GM23338 (cell line): Measurements from ENCODE around the gene SRF. TPM values are rescaled to one million over a fixed set of nuclear protein-coding genes. Genes with fewer than 3 reads are reported as not detected.

Source experiments
- ATAC-seq: fragments of 200-7000 bp; cut with Tn5 transposase; 3 replicates; pipeline ENCODE4 v1.9.1; 2020
- DNase-seq: peaks from one replicate; pipeline ENCODE4 v3.0.0-alpha.2; 2015; ENCODE audit warnings: low spot score
- H2AFZ ChIP-seq: fragments of 200-600 bp; sonication (generic); 2 replicates; pipeline ENCODE4 v1.8.0; 2016; ENCODE audit warnings: antibody characterized with exemption, mild to moderate bottlenecking, moderate library complexity
- H3F3A ChIP-seq: fragments of 200-600 bp; sonication (generic); replicated peaks from 2 replicates; pipeline ENCODE4 v1.8.0; 2017; ENCODE audit warnings: antibody characterized with exemption, mixed run types, low read depth
- H3K27ac ChIP-seq: fragments of 200-600 bp; sonication (generic); 2 replicates; pipeline ENCODE4 v1.6.1; 2016; ENCODE audit warnings: low read depth
- H3K27me3 ChIP-seq: fragments of 200-600 bp; sonication (generic); 2 replicates; pipeline ENCODE4 v1.8.0; 2016; ENCODE audit warnings: mild to moderate bottlenecking, mixed run types, moderate library complexity; ENCODE audit not compliant: insufficient read depth
- H3K36me3 ChIP-seq: fragments of 200-600 bp; sonication (generic); 2 replicates; pipeline ENCODE4 v1.8.0; 2016; ENCODE audit warnings: mild to moderate bottlenecking; ENCODE audit not compliant: insufficient read depth
- H3K4me1 ChIP-seq: fragments of 200-600 bp; sonication (generic); 2 replicates; pipeline ENCODE4 v1.8.0; 2016; ENCODE audit warnings: mild to moderate bottlenecking, moderate library complexity; ENCODE audit not compliant: insufficient read depth
- H3K4me2 ChIP-seq: fragments of 200-600 bp; sonication (generic); 2 replicates; pipeline ENCODE4 v1.7.1; 2017; ENCODE audit warnings: mixed run types
- H3K4me3 ChIP-seq: fragments of 200-600 bp; sonication (generic); 2 replicates; pipeline ENCODE4 v1.6.1; 2016; ENCODE audit warnings: mixed run types
- H3K79me2 ChIP-seq: fragments of 200-600 bp; sonication (generic); replicated peaks from 2 replicates; pipeline ENCODE4 v1.8.0; 2017; ENCODE audit warnings: mild to moderate bottlenecking; ENCODE audit not compliant: insufficient read depth
- H3K9me2 ChIP-seq: fragments of 200-600 bp; sonication (generic); 2 replicates; pipeline ENCODE4 v1.8.0; 2017; ENCODE audit not compliant: insufficient read depth
- H4K20me1 ChIP-seq: fragments of 200-600 bp; sonication (generic); replicated peaks from 2 replicates; pipeline ENCODE4 v1.8.0; 2017; ENCODE audit warnings: mild to moderate bottlenecking; ENCODE audit not compliant: insufficient read depth
- H3K27ac Mint-ChIP-seq: 2 replicates; pipeline ENCODE4 v1.8.0; 2020; ENCODE audit warnings: inconsistent platforms, mild to moderate bottlenecking, moderate library complexity, mixed read lengths
- H3K27me3 Mint-ChIP-seq: 3 replicates; pipeline ENCODE4 v1.8.0; 2022; ENCODE audit warnings: low read depth, mild to moderate bottlenecking, moderate library complexity, mixed read lengths, inconsistent platforms; ENCODE audit not compliant: insufficient read depth, poor library complexity
- H3K36me3 Mint-ChIP-seq: 3 replicates; pipeline ENCODE4 v1.8.0; 2021; ENCODE audit warnings: low read depth, mild to moderate bottlenecking, inconsistent platforms, moderate library complexity, mixed read lengths
- H3K4me1 Mint-ChIP-seq: 3 replicates; pipeline ENCODE4 v1.8.0; 2020; ENCODE audit warnings: mild to moderate bottlenecking, inconsistent platforms, mixed read lengths
- H3K4me3 Mint-ChIP-seq: 3 replicates; pipeline ENCODE4 v1.8.0; 2021; ENCODE audit warnings: moderate library complexity, mild to moderate bottlenecking, inconsistent platforms, mixed read lengths
- H3K9me3 Mint-ChIP-seq: 3 replicates; pipeline ENCODE4 v1.8.0; 2020; ENCODE audit warnings: moderate library complexity, mild to moderate bottlenecking, inconsistent platforms, mixed read lengths
- CREB1 ChIP-seq: fragments of 250-450 bp; sonication (Bioruptor Pico); IDR thresholded peaks from 2 replicates; pipeline ENCODE4 v1.5.0; 2020; ENCODE audit warnings: low read depth, mild to moderate bottlenecking, moderate library complexity
- ETS1 ChIP-seq: IDR thresholded peaks from 2 replicates; pipeline ENCODE4 v1.6.1; 2016; ENCODE audit warnings: antibody characterized with exemption
- EZH2 ChIP-seq: fragments of 200-600 bp; sonication (generic); IDR thresholded peaks from one replicate; pipeline ENCODE4 v1.8.0; 2017; ENCODE audit warnings: antibody characterized with exemption, mild to moderate bottlenecking, low read depth; ENCODE audit not compliant: unreplicated experiment
- EZH2phosphoT487 ChIP-seq: fragments of 200-600 bp; sonication (generic); IDR thresholded peaks from one replicate; pipeline ENCODE4 v1.8.1; 2018; ENCODE audit warnings: antibody characterized with exemption; ENCODE audit not compliant: unreplicated experiment
- JUNB ChIP-seq: IDR thresholded peaks from one replicate; pipeline ENCODE4 v1.6.1; 2016; ENCODE audit warnings: antibody characterized with exemption; ENCODE audit not compliant: unreplicated experiment
- NANOG ChIP-seq: IDR thresholded peaks from 2 replicates; pipeline ENCODE4 v1.6.1; 2016; ENCODE audit warnings: antibody characterized with exemption, borderline replicate concordance
- POLR2AphosphoS5 ChIP-seq: IDR thresholded peaks from 2 replicates; pipeline ENCODE4 v1.6.1; 2016; ENCODE audit warnings: antibody characterized with exemption, low read depth
- STAT1 ChIP-seq: IDR thresholded peaks from one replicate; pipeline ENCODE4 v1.6.1; 2016; ENCODE audit warnings: antibody characterized with exemption; ENCODE audit not compliant: unreplicated experiment
- ZNF114 ChIP-seq: fragments of 250-450 bp; sonication (Bioruptor Pico); IDR thresholded peaks from 2 replicates; pipeline ENCODE4 v1.5.0; 2020; ENCODE audit warnings: mild to moderate bottlenecking, moderate library complexity
- ZNF331 ChIP-seq: fragments of 250-450 bp; sonication (Bioruptor Pico); IDR thresholded peaks from 2 replicates; pipeline ENCODE4 v1.5.0; 2020; ENCODE audit warnings: low read depth, mild to moderate bottlenecking, moderate library complexity
- polyA plus RNA-seq: library from polyadenylated mRNA; unstranded; fragments of >200 nt; fragmentation: Nextera tagmentation; extraction: Ambion mirVana; gene quantifications from 2 replicates; pipeline ENCODE4 v1.2.1, GENCODE V29; 2016
- total RNA-seq: library from RNA; depleted of rRNA; stranded (reverse); fragments of >200 nt; shearing (Covaris generic); gene quantifications from 2 replicates; pipeline ENCODE4 v1.2.3, GENCODE V29; 2014
- TF ChIP-seq, protein P1 (sequence below), 2 experiments: fragments of 200-600 bp in 1 of 2; sonication (generic) in 1 of 2; conservative IDR thresholded peaks; 2 replicates each; pipeline versions ENCODE4 v1.5.1 to v1.6.1; 2016 to 2017; ENCODE audit warnings: antibody characterized with exemption in 2 of 2, low read depth in 2 of 2, mild to moderate bottlenecking in 2 of 2, moderate library complexity in 1 of 2
- TF ChIP-seq, protein P2 (sequence below): IDR thresholded peaks from one replicate; pipeline ENCODE4 v1.6.1; 2018; ENCODE audit warnings: antibody characterized with exemption; ENCODE audit not compliant: unreplicated experiment
- TF ChIP-seq, protein P3 (sequence below): fragments of 250-450 bp; sonication (Bioruptor Pico); IDR thresholded peaks from 2 replicates; pipeline ENCODE4 v1.5.0; 2020; ENCODE audit warnings: mild to moderate bottlenecking, moderate library complexity

The SRF gene
- total and polyA plus RNA-seq, 2 experiments from 2014 or later = 9.9 to 54.9 TPM

GRCh38 chr6:43181942-43182860, 11.1 kb downstream of the SRF start, which contains the start of gene CUL9:
CUL9 (plus strand) TSS chr6:43182196; CDS start chr6:43184311, 2,115 bp downstream.
- Mint-ChIP-seq H3K27ac (peak within 1 kb of the TSS; percentile 91), H3K27me3 (peaks cover 21% of the 10 kb centered on the region), H3K4me1 (peaks cover 20% of the 10 kb centered on the region), H3K9me3 (no peaks in the 10 kb centered on the region), H3K36me3 (peaks cover 27% of the 10 kb centered on the region), H3K4me3 (peak within 1 kb of the TSS; percentile 87)
- TF ChIP-seq POLR2AphosphoS5 (peak; percentile 90; the same call in 1 of the 2 replicates), NANOG (no peak), JUNB (no peak), ZNF114 (CRISPR knock-in tag) (no peak), EZH2phosphoT487 (no peak), ZNF331 (CRISPR knock-in tag) (no peak), CREB1 (peak; percentile 19; the same call in 1 of the 2 replicates), ETS1 (peak; percentile 54; the same call in 1 of the 2 replicates), EZH2 (no peak), STAT1 (no peak)
- TF ChIP-seq, protein P1, sequence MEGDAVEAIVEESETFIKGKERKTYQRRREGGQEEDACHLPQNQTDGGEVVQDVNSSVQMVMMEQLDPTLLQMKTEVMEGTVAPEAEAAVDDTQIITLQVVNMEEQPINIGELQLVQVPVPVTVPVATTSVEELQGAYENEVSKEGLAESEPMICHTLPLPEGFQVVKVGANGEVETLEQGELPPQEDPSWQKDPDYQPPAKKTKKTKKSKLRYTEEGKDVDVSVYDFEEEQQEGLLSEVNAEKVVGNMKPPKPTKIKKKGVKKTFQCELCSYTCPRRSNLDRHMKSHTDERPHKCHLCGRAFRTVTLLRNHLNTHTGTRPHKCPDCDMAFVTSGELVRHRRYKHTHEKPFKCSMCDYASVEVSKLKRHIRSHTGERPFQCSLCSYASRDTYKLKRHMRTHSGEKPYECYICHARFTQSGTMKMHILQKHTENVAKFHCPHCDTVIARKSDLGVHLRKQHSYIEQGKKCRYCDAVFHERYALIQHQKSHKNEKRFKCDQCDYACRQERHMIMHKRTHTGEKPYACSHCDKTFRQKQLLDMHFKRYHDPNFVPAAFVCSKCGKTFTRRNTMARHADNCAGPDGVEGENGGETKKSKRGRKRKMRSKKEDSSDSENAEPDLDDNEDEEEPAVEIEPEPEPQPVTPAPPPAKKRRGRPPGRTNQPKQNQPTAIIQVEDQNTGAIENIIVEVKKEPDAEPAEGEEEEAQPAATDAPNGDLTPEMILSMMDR (conservative IDR thresholded peaks at IDR 0.05; ENCODE audit: low read depth in 2 of 2) = no peak
- TF ChIP-seq, protein P2, sequence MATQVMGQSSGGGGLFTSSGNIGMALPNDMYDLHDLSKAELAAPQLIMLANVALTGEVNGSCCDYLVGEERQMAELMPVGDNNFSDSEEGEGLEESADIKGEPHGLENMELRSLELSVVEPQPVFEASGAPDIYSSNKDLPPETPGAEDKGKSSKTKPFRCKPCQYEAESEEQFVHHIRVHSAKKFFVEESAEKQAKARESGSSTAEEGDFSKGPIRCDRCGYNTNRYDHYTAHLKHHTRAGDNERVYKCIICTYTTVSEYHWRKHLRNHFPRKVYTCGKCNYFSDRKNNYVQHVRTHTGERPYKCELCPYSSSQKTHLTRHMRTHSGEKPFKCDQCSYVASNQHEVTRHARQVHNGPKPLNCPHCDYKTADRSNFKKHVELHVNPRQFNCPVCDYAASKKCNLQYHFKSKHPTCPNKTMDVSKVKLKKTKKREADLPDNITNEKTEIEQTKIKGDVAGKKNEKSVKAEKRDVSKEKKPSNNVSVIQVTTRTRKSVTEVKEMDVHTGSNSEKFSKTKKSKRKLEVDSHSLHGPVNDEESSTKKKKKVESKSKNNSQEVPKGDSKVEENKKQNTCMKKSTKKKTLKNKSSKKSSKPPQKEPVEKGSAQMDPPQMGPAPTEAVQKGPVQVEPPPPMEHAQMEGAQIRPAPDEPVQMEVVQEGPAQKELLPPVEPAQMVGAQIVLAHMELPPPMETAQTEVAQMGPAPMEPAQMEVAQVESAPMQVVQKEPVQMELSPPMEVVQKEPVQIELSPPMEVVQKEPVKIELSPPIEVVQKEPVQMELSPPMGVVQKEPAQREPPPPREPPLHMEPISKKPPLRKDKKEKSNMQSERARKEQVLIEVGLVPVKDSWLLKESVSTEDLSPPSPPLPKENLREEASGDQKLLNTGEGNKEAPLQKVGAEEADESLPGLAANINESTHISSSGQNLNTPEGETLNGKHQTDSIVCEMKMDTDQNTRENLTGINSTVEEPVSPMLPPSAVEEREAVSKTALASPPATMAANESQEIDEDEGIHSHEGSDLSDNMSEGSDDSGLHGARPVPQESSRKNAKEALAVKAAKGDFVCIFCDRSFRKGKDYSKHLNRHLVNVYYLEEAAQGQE = no peak
- TF ChIP-seq, protein P3, sequence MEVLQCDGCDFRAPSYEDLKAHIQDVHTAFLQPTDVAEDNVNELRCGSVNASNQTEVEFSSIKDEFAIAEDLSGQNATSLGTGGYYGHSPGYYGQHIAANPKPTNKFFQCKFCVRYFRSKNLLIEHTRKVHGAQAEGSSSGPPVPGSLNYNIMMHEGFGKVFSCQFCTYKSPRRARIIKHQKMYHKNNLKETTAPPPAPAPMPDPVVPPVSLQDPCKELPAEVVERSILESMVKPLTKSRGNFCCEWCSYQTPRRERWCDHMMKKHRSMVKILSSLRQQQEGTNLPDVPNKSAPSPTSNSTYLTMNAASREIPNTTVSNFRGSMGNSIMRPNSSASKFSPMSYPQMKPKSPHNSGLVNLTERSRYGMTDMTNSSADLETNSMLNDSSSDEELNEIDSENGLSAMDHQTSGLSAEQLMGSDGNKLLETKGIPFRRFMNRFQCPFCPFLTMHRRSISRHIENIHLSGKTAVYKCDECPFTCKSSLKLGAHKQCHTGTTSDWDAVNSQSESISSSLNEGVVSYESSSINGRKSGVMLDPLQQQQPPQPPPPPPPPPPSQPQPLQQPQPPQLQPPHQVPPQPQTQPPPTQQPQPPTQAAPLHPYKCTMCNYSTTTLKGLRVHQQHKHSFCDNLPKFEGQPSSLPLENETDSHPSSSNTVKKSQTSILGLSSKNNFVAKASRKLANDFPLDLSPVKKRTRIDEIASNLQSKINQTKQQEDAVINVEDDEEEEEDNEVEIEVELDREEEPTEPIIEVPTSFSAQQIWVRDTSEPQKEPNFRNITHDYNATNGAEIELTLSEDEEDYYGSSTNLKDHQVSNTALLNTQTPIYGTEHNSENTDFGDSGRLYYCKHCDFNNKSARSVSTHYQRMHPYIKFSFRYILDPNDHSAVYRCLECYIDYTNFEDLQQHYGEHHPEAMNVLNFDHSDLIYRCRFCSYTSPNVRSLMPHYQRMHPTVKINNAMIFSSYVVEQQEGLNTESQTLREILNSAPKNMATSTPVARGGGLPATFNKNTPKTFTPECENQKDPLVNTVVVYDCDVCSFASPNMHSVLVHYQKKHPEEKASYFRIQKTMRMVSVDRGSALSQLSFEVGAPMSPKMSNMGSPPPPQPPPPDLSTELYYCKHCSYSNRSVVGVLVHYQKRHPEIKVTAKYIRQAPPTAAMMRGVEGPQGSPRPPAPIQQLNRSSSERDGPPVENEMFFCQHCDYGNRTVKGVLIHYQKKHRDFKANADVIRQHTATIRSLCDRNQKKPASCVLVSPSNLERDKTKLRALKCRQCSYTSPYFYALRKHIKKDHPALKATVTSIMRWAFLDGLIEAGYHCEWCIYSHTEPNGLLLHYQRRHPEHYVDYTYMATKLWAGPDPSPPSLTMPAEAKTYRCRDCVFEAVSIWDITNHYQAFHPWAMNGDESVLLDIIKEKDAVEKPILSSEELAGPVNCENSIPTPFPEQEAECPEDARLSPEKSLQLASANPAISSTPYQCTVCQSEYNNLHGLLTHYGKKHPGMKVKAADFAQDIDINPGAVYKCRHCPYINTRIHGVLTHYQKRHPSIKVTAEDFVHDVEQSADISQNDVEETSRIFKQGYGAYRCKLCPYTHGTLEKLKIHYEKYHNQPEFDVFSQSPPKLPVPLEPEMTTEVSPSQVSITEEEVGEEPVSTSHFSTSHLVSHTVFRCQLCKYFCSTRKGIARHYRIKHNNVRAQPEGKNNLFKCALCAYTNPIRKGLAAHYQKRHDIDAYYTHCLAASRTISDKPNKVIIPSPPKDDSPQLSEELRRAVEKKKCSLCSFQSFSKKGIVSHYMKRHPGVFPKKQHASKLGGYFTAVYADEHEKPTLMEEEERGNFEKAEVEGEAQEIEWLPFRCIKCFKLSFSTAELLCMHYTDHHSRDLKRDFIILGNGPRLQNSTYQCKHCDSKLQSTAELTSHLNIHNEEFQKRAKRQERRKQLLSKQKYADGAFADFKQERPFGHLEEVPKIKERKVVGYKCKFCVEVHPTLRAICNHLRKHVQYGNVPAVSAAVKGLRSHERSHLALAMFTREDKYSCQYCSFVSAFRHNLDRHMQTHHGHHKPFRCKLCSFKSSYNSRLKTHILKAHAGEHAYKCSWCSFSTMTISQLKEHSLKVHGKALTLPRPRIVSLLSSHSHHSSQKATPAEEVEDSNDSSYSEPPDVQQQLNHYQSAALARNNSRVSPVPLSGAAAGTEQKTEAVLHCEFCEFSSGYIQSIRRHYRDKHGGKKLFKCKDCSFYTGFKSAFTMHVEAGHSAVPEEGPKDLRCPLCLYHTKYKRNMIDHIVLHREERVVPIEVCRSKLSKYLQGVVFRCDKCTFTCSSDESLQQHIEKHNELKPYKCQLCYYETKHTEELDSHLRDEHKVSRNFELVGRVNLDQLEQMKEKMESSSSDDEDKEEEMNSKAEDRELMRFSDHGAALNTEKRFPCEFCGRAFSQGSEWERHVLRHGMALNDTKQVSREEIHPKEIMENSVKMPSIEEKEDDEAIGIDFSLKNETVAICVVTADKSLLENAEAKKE (CRISPR knock-in tag) = no peak
- Histone ChIP-seq H2AFZ (peak within 1 kb of the TSS; percentile 83), H3K27me3 (no peaks in the 10 kb centered on the region), H3F3A (0 out of 2 replicates have a peak, but pooled peaks cover 3% of the 10 kb centered on the region), H3K4me3 (peak within 1 kb of the TSS; percentile 65), H3K79me2 (no peaks in the 10 kb centered on the region), H3K4me1 (peaks cover 17% of the 10 kb centered on the region; the same call in 1 of the 2 replicates), H3K4me2 (peak within 1 kb of the TSS; percentile 85), H3K36me3 (peaks cover 7% of the 10 kb centered on the region; the same call in 1 of the 2 replicates), H3K9me2 (no peaks in the 10 kb centered on the region), H3K27ac (peak within 1 kb of the TSS; percentile 80), H4K20me1 (peaks cover 6% of the 10 kb centered on the region; the same call in 1 of the 2 replicates)
- peak; percentile 82 for DNase-seq
- ATAC-seq = peak; percentile 86
